Loucy (cell line): ENCODE results near the gene EIF1.

Experiments used
- EZH2phosphoT487 ChIP-seq: fragments of 200-600 bp; IDR thresholded peaks from 2 replicates; pipeline ENCODE4 v1.6.1; 2018; ENCODE audit warnings: antibody characterized with exemption, mild to moderate bottlenecking, moderate library complexity, borderline replicate concordance
- TF ChIP-seq, protein P1 (sequence below): fragments of 200-600 bp; sonication (generic); conservative IDR thresholded peaks from 2 replicates; pipeline ENCODE4 v1.5.1; 2014; ENCODE audit warnings: mild to moderate bottlenecking, antibody characterized with exemption, low read length

DNA sequence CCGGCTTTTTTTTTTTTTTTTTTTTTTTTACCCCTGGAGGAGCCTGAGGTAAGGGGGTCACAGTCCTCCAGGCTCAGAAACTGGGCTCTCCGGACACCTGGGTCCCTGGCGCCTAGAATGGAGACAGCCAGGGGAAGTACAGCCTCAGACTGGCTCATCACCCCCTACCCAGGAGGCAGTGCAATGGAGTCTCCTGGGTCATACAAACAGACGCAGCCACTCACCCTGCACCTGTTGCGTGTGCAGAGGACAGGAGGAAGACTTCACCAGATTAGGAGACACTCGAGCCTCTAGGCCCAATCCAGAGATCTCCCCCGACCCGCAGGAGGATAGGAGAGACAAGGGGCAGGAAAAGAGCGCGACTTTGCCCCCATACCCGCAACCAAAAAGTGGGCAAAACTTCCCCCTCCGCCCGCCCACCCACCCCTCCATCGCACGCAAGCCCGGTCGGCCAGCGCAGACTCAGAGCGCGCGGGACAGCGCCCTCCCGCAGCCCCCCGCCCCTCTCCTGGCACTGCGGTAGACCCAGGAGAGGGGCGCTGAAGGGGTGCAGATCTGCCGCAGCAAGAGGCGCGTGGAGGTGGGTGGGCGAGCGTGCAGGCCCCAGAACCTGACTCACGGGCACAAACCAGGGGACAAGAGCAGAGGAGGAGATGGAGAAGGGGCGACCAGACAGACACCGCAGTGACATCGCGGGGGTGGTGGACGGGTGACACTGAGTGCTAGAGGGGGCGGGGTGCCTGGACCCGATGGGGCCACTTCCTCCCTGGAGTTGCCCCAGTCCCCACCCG, 44.9 kb downstream of the EIF1 start:
- TF ChIP-seq, protein P1, sequence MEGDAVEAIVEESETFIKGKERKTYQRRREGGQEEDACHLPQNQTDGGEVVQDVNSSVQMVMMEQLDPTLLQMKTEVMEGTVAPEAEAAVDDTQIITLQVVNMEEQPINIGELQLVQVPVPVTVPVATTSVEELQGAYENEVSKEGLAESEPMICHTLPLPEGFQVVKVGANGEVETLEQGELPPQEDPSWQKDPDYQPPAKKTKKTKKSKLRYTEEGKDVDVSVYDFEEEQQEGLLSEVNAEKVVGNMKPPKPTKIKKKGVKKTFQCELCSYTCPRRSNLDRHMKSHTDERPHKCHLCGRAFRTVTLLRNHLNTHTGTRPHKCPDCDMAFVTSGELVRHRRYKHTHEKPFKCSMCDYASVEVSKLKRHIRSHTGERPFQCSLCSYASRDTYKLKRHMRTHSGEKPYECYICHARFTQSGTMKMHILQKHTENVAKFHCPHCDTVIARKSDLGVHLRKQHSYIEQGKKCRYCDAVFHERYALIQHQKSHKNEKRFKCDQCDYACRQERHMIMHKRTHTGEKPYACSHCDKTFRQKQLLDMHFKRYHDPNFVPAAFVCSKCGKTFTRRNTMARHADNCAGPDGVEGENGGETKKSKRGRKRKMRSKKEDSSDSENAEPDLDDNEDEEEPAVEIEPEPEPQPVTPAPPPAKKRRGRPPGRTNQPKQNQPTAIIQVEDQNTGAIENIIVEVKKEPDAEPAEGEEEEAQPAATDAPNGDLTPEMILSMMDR, result no peak
- TF ChIP-seq EZH2phosphoT487, result no peak
